WTC11 (cell line): ENCODE data around the gene FGFR3. TPM values are rescaled to one million over a fixed set of nuclear protein-coding genes. Genes with fewer than 3 reads are reported as not detected.

Source experiments
- ATAC-seq: fragments of 200-7000 bp; cut with Tn5 transposase; 2 replicates; pipeline ENCODE4 v1.10.0; 2021; ENCODE audit warnings: mild to moderate bottlenecking, moderate library complexity
- CTCF ChIA-PET: fragments of 300-600 bp; sonication (Branson Sonifier 250); formaldehyde crosslinking; loops from one replicate; lab custom pipeline; 2021; ENCODE audit warnings: antibody characterized with exemption; lab: Charles Lee
- POLR2A ChIA-PET: fragments of 350-600 bp; sonication (Branson Sonifier 250); formaldehyde crosslinking; loops from one replicate; lab custom pipeline; 2021; ENCODE audit warnings: antibody characterized with exemption; lab: Charles Lee
- DNase-seq: peaks from one replicate; pipeline ENCODE4 v3.0.0; 2021; ENCODE audit warnings: low spot score
- H3K27ac Mint-ChIP-seq: 2 replicates; pipeline ENCODE4 v1.8.0; 2021; ENCODE audit warnings: mixed read lengths
- H3K27me3 Mint-ChIP-seq: 2 replicates; pipeline ENCODE4 v1.8.0; 2021; ENCODE audit warnings: low read depth, mild to moderate bottlenecking, moderate library complexity, mixed read lengths
- H3K36me3 Mint-ChIP-seq: 2 replicates; pipeline ENCODE4 v1.8.0; 2021; ENCODE audit warnings: mixed read lengths
- H3K4me1 Mint-ChIP-seq: 2 replicates; pipeline ENCODE4 v1.8.0; 2022; ENCODE audit warnings: mixed read lengths
- H3K4me3 Mint-ChIP-seq: 2 replicates; pipeline ENCODE4 v1.8.0; 2021; ENCODE audit warnings: mild to moderate bottlenecking, moderate library complexity, mixed read lengths
- H3K9me3 Mint-ChIP-seq: 2 replicates; pipeline ENCODE4 v1.8.0; 2021; ENCODE audit warnings: mixed read lengths
- ELF4 ChIP-seq: sonication (generic); formaldehyde crosslinking; IDR thresholded peaks from 2 replicates; pipeline ENCODE4 v1.8.1; 2022; ENCODE audit warnings: low read depth, mild to moderate bottlenecking, moderate library complexity, missing genetic modification reagents
- ESRRA ChIP-seq: sonication (generic); formaldehyde crosslinking; IDR thresholded peaks from 2 replicates; pipeline ENCODE4 v1.8.1; 2022; ENCODE audit warnings: mild to moderate bottlenecking, missing genetic modification reagents, borderline replicate concordance
- GTF2I ChIP-seq: fragments of 250-450 bp; sonication (Bioruptor Pico); conservative IDR thresholded peaks from 2 replicates; pipeline ENCODE4 v1.4.0; 2021; ENCODE audit warnings: mild to moderate bottlenecking
- HMGA2 ChIP-seq: fragments of 250-450 bp; sonication (Bioruptor Pico); IDR thresholded peaks from 2 replicates; pipeline ENCODE4 v1.4.0; 2021; ENCODE audit warnings: mild to moderate bottlenecking, moderate library complexity
- JAZF1 ChIP-seq: fragments of 250-450 bp; sonication (Bioruptor Pico); IDR thresholded peaks from 2 replicates; pipeline ENCODE4 v1.9.0; 2021; ENCODE audit warnings: moderate library complexity, mild to moderate bottlenecking, inconsistent platforms
- NFE2L1 ChIP-seq: sonication (generic); formaldehyde crosslinking; IDR thresholded peaks from 2 replicates; pipeline ENCODE4 v1.8.1; 2023; ENCODE audit warnings: missing genetic modification reagents
- NR1H2 ChIP-seq: sonication (generic); formaldehyde crosslinking; IDR thresholded peaks from 2 replicates; pipeline ENCODE4 v1.9.0; 2021; ENCODE audit warnings: mild to moderate bottlenecking, moderate library complexity, missing genetic modification reagents
- NR3C1 ChIP-seq: sonication (generic); formaldehyde crosslinking; conservative IDR thresholded peaks from 2 replicates; pipeline ENCODE4 v1.8.1; 2023; ENCODE audit warnings: low read depth, mild to moderate bottlenecking, missing genetic modification reagents
- SMAD4 ChIP-seq: sonication (generic); formaldehyde crosslinking; IDR thresholded peaks from 2 replicates; pipeline ENCODE4 v1.8.0; 2022; ENCODE audit warnings: mild to moderate bottlenecking, missing genetic modification reagents
- ZSCAN18 ChIP-seq: fragments of 250-450 bp; sonication (Bioruptor Pico); IDR thresholded peaks from 2 replicates; pipeline ENCODE4 v2.1.2; 2022; ENCODE audit warnings: mild to moderate bottlenecking, moderate library complexity
- total RNA-seq: library from RNA; stranded (reverse); gene quantifications from 3 replicates; pipeline ENCODE4 v1.2.3, GENCODE V29; 2021
- TF ChIP-seq, protein P1 (sequence below): fragments of 200-600 bp; IDR thresholded peaks from 2 replicates; pipeline ENCODE4 v1.8.0; 2022; ENCODE audit warnings: antibody characterized with exemption
- TF ChIP-seq, protein P2 (sequence below): sonication (generic); formaldehyde crosslinking; conservative IDR thresholded peaks from 2 replicates; pipeline ENCODE4 v1.8.1; 2022; ENCODE audit warnings: mild to moderate bottlenecking, missing genetic modification reagents
- TF ChIP-seq, protein P3 (sequence below): sonication (generic); formaldehyde crosslinking; IDR thresholded peaks from 2 replicates; pipeline ENCODE4 v1.8.1; 2022; ENCODE audit warnings: mild to moderate bottlenecking, missing genetic modification reagents, moderate library complexity, borderline replicate concordance
- TF ChIP-seq, protein P4 (sequence below): sonication (generic); formaldehyde crosslinking; IDR thresholded peaks from 2 replicates; pipeline ENCODE4 v1.8.1; 2022; ENCODE audit warnings: low read depth, mild to moderate bottlenecking, moderate library complexity, missing genetic modification reagents, borderline replicate concordance
- TF ChIP-seq, protein P5 (sequence below): fragments of 250-450 bp; sonication (Bioruptor Pico); IDR thresholded peaks from 2 replicates; pipeline ENCODE4 v1.9.0; 2021; ENCODE audit warnings: moderate library complexity, mild to moderate bottlenecking, inconsistent platforms, borderline replicate concordance
- TF ChIP-seq, protein P6 (sequence below): fragments of 250-450 bp; sonication (Bioruptor Pico); IDR thresholded peaks from 2 replicates; pipeline ENCODE4 v1.8.0; 2021; ENCODE audit warnings: mild to moderate bottlenecking
- TF ChIP-seq, protein P7 (sequence below): sonication (generic); formaldehyde crosslinking; IDR thresholded peaks from 2 replicates; pipeline ENCODE4 v1.8.0; 2022; ENCODE audit warnings: missing genetic modification reagents
- TF ChIP-seq, protein P8 (sequence below): sonication (generic); formaldehyde crosslinking; IDR thresholded peaks from 2 replicates; pipeline ENCODE4 v1.8.0; 2023; ENCODE audit warnings: mild to moderate bottlenecking, missing genetic modification reagents

Gene FGFR3
- total RNA-seq, 1 experiment from 2014 or later: 19.9 TPM

- TF ChIP-seq, protein P1, sequence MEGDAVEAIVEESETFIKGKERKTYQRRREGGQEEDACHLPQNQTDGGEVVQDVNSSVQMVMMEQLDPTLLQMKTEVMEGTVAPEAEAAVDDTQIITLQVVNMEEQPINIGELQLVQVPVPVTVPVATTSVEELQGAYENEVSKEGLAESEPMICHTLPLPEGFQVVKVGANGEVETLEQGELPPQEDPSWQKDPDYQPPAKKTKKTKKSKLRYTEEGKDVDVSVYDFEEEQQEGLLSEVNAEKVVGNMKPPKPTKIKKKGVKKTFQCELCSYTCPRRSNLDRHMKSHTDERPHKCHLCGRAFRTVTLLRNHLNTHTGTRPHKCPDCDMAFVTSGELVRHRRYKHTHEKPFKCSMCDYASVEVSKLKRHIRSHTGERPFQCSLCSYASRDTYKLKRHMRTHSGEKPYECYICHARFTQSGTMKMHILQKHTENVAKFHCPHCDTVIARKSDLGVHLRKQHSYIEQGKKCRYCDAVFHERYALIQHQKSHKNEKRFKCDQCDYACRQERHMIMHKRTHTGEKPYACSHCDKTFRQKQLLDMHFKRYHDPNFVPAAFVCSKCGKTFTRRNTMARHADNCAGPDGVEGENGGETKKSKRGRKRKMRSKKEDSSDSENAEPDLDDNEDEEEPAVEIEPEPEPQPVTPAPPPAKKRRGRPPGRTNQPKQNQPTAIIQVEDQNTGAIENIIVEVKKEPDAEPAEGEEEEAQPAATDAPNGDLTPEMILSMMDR: no peak
- TF ChIP-seq GTF2I (CRISPR knock-in tag) (no peak), HMGA2 (CRISPR knock-in tag) (no peak), ESRRA (no peak), ELF4 (CRISPR knock-in tag) (no peak)
- TF ChIP-seq, protein P2, sequence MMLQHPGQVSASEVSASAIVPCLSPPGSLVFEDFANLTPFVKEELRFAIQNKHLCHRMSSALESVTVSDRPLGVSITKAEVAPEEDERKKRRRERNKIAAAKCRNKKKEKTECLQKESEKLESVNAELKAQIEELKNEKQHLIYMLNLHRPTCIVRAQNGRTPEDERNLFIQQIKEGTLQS (CRISPR knock-in tag): no peak
Measured at GRCh38 chr4:1770791-1771231, 22.3 kb upstream of the FGFR3 start (continued).

DNA sequence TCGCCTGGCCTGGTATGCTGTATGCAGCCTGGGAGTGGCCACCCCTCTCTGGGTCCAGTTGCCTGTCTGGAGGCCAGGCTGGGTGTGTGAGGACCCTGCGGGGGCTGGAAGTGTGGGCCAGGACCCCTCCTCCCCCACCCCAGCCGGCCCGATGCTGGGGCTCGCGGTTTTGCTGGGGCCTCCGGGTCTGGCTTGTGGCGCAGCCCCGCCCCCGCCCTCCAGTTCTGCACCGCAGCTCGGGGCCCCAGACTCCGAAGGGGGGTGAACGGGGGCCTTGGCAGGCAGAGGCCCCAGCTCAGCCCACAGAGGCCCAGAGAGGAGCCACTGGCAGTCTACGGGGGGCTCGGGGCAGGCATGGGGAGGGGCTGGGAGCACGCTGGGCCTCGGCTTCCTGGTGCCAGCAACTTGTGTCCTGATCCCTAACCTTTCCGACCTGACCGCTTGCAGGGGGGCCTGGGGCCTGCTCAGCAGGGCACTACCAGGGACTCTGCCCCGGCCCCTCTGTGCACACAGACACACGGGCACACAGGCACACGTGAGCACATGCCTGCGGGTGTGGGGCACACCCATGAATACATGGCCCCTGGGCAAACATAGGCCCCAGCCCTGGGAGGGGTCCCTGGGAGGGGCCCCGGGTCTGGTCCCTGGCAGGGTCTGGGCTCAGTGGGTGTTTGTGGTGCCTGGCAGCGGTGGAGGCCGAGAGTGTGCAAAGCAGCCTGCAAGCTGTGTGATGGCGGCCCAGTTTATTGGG lies 21.4 kb upstream of the FGFR3 start:
- ChIA-PET POLR2A (no interaction called here), CTCF (interaction anchor here (2.7 kb wide), 1 partner anchor 23 kb away, joined by 18 read pairs; no protein-coding TSS in a partner anchor)
- Mint-ChIP-seq H3K27ac (no peak overlapping the region), H3K9me3 (no peaks in the 10 kb centered on the region), H3K27me3 (peaks cover 4% of the 10 kb centered on the region), H3K4me3 (no peak overlapping the region), H3K36me3 (no peaks in the 10 kb centered on the region), H3K4me1 (peaks cover 9% of the 10 kb centered on the region)
- no peak for ATAC-seq
- no peak for DNase-seq
- TF ChIP-seq, protein P3, sequence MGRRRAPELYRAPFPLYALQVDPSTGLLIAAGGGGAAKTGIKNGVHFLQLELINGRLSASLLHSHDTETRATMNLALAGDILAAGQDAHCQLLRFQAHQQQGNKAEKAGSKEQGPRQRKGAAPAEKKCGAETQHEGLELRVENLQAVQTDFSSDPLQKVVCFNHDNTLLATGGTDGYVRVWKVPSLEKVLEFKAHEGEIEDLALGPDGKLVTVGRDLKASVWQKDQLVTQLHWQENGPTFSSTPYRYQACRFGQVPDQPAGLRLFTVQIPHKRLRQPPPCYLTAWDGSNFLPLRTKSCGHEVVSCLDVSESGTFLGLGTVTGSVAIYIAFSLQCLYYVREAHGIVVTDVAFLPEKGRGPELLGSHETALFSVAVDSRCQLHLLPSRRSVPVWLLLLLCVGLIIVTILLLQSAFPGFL (CRISPR knock-in tag): no peak
- TF ChIP-seq JAZF1 (CRISPR knock-in tag) (no peak), SMAD4 (CRISPR knock-in tag) (no peak), NFE2L1 (CRISPR knock-in tag) (no peak), ZSCAN18 (CRISPR knock-in tag) (no peak), NR3C1 (CRISPR knock-in tag) (no peak), NR1H2 (CRISPR knock-in tag) (no peak)
- TF ChIP-seq, protein P4, sequence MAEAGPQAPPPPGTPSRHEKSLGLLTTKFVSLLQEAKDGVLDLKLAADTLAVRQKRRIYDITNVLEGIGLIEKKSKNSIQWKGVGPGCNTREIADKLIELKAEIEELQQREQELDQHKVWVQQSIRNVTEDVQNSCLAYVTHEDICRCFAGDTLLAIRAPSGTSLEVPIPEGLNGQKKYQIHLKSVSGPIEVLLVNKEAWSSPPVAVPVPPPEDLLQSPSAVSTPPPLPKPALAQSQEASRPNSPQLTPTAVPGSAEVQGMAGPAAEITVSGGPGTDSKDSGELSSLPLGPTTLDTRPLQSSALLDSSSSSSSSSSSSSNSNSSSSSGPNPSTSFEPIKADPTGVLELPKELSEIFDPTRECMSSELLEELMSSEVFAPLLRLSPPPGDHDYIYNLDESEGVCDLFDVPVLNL (CRISPR knock-in tag): no peak
- TF ChIP-seq, protein P5, sequence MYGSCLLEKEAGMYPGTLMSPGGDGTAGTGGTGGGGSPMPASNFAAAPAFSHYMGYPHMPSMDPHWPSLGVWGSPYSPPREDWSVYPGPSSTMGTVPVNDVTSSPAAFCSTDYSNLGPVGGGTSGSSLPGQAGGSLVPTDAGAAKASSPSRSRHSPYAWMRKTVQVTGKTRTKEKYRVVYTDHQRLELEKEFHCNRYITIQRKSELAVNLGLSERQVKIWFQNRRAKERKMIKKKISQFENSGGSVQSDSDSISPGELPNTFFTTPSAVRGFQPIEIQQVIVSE (CRISPR knock-in tag): no peak
- TF ChIP-seq, protein P6, sequence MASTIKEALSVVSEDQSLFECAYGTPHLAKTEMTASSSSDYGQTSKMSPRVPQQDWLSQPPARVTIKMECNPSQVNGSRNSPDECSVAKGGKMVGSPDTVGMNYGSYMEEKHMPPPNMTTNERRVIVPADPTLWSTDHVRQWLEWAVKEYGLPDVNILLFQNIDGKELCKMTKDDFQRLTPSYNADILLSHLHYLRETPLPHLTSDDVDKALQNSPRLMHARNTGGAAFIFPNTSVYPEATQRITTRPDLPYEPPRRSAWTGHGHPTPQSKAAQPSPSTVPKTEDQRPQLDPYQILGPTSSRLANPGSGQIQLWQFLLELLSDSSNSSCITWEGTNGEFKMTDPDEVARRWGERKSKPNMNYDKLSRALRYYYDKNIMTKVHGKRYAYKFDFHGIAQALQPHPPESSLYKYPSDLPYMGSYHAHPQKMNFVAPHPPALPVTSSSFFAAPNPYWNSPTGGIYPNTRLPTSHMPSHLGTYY: no peak
- TF ChIP-seq, protein P7, sequence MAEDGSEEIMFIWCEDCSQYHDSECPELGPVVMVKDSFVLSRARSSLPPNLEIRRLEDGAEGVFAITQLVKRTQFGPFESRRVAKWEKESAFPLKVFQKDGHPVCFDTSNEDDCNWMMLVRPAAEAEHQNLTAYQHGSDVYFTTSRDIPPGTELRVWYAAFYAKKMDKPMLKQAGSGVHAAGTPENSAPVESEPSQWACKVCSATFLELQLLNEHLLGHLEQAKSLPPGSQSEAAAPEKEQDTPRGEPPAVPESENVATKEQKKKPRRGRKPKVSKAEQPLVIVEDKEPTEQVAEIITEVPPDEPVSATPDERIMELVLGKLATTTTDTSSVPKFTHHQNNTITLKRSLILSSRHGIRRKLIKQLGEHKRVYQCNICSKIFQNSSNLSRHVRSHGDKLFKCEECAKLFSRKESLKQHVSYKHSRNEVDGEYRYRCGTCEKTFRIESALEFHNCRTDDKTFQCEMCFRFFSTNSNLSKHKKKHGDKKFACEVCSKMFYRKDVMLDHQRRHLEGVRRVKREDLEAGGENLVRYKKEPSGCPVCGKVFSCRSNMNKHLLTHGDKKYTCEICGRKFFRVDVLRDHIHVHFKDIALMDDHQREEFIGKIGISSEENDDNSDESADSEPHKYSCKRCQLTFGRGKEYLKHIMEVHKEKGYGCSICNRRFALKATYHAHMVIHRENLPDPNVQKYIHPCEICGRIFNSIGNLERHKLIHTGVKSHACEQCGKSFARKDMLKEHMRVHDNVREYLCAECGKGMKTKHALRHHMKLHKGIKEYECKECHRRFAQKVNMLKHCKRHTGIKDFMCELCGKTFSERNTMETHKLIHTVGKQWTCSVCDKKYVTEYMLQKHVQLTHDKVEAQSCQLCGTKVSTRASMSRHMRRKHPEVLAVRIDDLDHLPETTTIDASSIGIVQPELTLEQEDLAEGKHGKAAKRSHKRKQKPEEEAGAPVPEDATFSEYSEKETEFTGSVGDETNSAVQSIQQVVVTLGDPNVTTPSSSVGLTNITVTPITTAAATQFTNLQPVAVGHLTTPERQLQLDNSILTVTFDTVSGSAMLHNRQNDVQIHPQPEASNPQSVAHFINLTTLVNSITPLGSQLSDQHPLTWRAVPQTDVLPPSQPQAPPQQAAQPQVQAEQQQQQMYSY (CRISPR knock-in tag): no peak
- TF ChIP-seq, protein P8, sequence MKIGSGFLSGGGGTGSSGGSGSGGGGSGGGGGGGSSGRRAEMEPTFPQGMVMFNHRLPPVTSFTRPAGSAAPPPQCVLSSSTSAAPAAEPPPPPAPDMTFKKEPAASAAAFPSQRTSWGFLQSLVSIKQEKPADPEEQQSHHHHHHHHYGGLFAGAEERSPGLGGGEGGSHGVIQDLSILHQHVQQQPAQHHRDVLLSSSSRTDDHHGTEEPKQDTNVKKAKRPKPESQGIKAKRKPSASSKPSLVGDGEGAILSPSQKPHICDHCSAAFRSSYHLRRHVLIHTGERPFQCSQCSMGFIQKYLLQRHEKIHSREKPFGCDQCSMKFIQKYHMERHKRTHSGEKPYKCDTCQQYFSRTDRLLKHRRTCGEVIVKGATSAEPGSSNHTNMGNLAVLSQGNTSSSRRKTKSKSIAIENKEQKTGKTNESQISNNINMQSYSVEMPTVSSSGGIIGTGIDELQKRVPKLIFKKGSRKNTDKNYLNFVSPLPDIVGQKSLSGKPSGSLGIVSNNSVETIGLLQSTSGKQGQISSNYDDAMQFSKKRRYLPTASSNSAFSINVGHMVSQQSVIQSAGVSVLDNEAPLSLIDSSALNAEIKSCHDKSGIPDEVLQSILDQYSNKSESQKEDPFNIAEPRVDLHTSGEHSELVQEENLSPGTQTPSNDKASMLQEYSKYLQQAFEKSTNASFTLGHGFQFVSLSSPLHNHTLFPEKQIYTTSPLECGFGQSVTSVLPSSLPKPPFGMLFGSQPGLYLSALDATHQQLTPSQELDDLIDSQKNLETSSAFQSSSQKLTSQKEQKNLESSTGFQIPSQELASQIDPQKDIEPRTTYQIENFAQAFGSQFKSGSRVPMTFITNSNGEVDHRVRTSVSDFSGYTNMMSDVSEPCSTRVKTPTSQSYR (CRISPR knock-in tag): no peak
